GM21423 (cell line): ENCODE data around the gene EHMT1.

Experiments
- ATAC-seq: cut with Tn5 transposase; IDR thresholded peaks from one replicate; pipeline ENCODE4 v1.9.1; 2021; ENCODE audit warnings: mild to moderate bottlenecking, moderate library complexity; ENCODE audit not compliant: unreplicated experiment

Gene EHMT1

GRCh38 chr9:137781906-137782585 lies 163.2 kb downstream of the EHMT1 start:
- no peak for ATAC-seq

- no peak for ATAC-seq
Observed at GRCh38 chr9:137783521-137783920, 164.7 kb downstream of the EHMT1 start.

DNA sequence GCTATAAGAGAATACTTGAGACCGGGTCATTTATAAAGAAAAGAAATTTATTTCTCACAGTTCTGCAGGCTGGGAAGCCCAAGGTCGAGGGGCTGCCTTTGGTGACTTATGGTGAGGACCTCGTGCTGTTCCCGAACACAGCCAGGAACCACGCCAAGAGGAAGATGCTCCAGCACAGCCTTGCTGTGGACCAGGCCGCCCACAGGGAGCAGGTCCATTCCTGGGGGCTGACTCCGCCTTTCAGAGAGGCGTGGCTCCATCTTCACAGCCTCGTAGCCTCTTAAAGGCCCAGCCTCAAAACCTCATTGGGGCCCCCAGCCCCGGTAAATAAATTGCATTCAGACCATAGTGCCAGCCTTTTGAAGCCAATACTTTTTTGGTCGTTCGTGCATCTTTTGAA lies 165.2 kb downstream of the EHMT1 start:
- ATAC-seq: no peak

GRCh38 chr9:137784641-137785513 lies 166.1 kb downstream of the EHMT1 start:
- ATAC-seq: no peak

DNA sequence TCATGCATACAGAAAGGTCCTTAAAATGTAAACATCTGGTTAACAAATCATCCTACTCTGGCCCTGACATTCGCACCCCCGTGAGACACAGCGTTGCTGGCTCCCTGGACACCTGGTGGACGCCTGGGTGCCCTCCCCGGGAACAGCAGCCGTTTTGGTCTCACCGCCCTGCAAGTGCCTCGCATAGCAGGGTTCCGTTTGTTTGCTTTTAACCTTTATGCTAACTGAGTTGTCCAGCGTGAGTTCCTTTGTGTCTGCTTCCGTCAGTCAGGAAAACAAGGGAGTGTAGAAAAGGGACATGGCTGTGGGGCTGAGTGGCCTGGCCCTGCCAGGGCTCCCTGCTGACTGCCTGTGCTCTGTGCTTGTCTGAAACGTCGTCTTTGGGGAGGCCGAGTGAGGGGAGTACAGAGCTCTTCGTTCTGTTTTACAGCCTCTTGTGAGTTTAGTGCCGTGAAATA lies 166.9 kb downstream of the EHMT1 start:
- no peak for ATAC-seq

DNA sequence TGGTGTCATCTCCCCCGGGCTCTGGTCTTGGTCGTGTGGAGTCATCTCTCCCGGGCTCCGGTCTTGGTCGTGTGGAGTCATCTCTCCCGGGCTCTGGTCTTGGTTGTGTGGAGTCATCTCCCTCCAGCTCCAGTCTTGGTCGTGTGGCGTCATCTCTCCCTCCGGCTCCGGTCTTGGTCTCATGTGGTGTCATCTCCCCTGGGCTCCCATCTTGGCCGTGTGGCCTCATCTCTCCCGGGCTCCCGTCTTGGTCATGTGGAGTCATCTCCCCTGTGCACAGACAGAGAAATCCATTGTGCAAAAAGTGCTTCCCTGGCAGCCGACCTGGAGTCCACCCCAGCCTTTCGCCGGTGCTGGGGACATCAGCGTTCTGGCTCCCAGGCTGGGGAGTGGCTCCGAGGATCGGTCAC lies 167.7 kb downstream of the EHMT1 start:
- ATAC-seq: no peak

DNA sequence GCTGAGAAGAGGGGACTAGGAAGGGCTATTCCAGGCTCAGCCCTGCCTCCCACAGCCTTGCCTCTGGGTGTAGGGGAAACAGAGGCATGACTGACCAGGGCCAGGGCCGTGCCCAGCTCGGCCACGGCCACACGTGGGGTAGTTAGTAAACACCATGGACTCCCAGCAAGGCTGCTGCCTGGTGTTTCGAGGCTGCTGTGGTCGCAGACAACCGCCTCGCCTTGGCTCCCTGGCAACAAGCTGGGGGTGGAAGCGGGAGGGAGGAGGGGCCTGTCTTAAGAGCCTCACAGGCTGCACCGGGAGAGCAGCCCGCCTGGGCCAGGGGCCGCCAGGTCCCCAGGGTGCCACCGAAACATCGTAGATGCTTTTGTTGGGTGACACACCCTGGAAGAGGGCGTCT lies 168.6 kb downstream of the EHMT1 start:
- no peak for ATAC-seq

DNA sequence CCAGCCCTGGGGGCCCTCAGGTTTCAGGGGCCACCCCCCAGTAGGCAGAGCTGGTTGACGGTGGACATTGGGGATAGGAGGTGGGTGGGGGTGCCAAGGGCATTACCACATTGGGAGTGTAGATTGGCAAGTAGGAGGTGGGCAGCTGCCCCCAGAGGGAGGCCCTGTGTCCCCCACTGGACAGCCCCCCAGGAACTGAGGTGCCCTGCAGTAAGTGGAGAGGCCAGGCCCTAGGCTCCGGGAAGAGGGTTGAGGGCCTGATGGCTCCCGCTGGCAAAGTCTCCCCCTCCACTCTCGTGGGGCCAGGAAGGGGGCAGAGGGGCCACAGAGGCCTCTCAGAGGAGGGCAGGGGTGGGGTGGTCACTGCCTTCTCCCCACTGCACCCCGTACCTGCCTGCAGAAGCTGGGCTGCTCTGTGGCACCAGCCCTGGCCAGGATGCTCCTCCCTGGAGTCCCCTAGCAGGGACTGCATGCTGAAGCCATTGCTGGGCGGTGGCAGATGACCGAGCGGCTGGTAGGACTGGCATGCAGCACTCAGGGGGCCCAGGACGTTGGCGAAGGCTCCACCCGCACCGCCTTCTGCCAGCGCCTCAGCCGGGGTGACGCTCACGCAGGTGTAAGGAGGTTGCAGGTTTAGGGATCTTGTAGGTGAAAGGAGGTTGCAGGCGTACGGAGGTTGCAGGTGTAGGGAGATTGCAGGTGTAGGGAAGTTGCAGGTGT lies 169.1 kb downstream of the EHMT1 start:
- ATAC-seq: no peak

- ATAC-seq: no peak
Observed at GRCh38 chr9:137788561-137789294, 169.9 kb downstream of the EHMT1 start.

GRCh38 chr9:137789295-137789895 lies 170.6 kb downstream of the EHMT1 start:
- no peak for ATAC-seq

DNA sequence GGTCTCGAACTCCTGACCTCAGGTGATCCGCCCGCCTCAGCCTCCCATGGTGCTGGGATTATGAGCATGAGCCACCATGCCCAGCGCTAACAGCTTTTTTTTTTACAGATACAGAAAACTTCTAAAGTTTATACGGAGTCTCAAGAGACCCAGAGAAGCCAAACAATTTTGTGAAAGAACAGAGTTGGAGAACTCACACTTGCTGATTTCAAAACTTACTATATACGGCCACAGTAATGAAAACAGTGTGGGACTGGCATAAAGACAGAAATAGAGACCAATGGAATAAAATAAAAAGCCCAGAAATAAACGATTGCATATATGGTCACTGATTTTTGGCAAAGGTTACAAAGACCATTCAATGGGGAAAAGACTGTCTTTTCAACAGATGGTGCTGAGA lies 173.1 kb downstream of the EHMT1 start:
- ATAC-seq: no peak

- no peak for ATAC-seq
Observed at GRCh38 chr9:137793196-137793841, 174.5 kb downstream of the EHMT1 start.

GRCh38 chr9:137795156-137795666 lies 176.4 kb downstream of the EHMT1 start:
- no peak for ATAC-seq

GRCh38 chr9:137797206-137798120 lies 178.7 kb downstream of the EHMT1 start:
- ATAC-seq: no peak

DNA sequence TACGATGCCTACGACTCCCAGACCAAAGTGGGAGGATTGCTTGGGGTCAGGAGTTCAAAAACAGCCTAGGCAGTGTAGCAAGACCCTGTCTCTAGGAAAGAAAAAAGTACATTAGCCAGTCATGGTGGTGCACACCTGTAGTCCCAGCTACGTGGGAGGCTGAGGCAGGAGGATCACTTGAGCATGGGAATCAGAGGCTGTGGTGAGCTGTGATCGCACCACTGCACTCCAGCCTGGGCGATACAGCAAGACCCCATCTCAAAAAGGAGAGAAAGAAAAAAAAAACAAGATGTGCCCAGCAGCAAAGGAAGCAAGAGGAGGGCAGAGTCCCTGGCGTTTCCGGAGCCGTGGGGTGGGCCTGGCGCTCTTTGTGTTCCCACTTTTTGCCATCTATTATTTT lies 179.3 kb downstream of the EHMT1 start:
- no peak for ATAC-seq

- no peak for ATAC-seq
Observed at GRCh38 chr9:137798901-137799629, 180.3 kb downstream of the EHMT1 start.

GRCh38 chr9:137799630-137799983 lies 180.8 kb downstream of the EHMT1 start:
- ATAC-seq: no peak
